ENCODE results near the gene SLC22A9.

SLC22A9 gene

DNA sequence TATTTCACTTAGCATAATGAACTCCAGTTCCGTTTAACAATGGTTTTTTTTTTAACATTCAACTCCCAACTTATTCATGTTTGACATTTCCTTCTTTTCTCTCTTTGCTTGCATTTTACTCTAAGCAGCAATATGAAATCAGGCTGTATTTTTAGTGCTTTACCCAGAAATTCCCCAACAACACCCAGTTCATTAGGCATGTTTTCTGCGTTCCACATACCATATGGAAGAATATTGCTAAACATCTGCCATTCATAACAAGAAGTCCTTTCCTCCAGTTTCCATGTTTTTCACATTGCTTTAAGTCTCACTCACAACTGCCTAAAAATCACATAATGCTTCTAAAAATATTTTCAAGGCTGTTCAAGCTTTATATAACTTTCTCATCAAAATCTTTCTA is 75.5 kb downstream of the SLC22A9 start:
- DNase-seq: no peak

DNA sequence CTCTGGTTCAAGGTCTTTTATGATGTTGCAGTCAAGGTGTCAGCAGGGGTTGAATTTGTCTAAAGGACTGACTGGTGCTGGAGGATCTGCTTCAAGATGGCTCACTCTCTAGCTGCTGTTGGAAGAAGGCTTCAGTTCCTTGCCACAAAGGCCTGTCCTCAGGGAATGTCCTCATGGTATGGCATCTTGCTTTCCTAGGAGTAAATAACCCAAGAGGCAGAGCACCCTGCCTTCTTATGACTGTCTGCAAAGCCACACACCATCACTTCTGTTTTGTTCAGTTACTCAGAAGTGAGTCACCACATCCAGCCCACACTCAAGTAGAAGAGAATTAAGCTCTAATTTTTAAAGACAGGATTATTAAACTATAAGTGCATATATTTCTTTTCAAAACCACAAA is 76.1 kb downstream of the SLC22A9 start:
- DNase-seq: no peak

DNA sequence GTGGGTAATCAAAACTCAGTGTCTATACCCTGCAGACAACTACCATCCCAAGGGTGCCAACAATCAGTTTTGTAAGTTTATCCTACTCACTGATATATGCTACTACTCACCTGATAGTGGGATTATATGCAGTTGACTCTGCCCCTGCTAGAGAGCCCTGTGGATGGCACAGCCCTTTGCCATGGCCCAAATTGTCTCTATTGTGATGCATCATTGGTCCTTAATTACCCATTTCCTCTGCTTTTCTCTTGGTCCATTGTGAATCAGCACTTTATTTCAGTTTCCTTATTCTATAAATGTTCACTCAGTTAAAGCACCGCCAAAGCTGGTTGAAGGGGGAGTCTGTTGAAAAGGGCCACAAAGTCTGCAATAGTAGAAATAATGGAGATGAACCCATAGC is 79.1 kb downstream of the SLC22A9 start:
- DNase-seq: no peak

GRCh38 chr11:63459586-63459985 is 90.0 kb downstream of the SLC22A9 start:
- no peak for DNase-seq

Data from activated T-cell treated with anti-CD3 and anti-CD28 coated beads, Interleukin-2, amount 50 U/mL, for 1 hour (primary cell).